Spleen (tissue), 7 donors: Measurements from ENCODE around the gene ENC1.

Experiments
- POLR2A ChIP-seq, 3 donors: fragments of 450-650 bp; IDR thresholded peaks; one replicate each; pipeline ENCODE4 v1.5.1; 2017; ENCODE audit warnings: antibody characterized with exemption in 3 of 3, mild to moderate bottlenecking in 1 of 3
- TF ChIP-seq, protein P1 (sequence below), 11 experiments: fragments of 200-600 bp in 7 of 11; fragments of 450-650 bp in 4 of 11; sonication (generic) in 4 of 11; IDR thresholded peaks in 8 of 11; conservative IDR thresholded peaks in 3 of 11; 1 replicate in 7 of 11; 2 replicates in 4 of 11; pipeline versions ENCODE4 v1.4.0 to v1.8.0; 2016 to 2021; ENCODE audit warnings: antibody characterized with exemption in 11 of 11, inconsistent platforms in 4 of 11, mild to moderate bottlenecking in 1 of 11
- donor health status: DM: no; HTN: no; CAD: no; lungs with moderate emphysema.
- donor health status: DM: no; HTN: no; CAD: no.
- donor health status: DM: no; HTN: no; CAD: no.

DNA sequence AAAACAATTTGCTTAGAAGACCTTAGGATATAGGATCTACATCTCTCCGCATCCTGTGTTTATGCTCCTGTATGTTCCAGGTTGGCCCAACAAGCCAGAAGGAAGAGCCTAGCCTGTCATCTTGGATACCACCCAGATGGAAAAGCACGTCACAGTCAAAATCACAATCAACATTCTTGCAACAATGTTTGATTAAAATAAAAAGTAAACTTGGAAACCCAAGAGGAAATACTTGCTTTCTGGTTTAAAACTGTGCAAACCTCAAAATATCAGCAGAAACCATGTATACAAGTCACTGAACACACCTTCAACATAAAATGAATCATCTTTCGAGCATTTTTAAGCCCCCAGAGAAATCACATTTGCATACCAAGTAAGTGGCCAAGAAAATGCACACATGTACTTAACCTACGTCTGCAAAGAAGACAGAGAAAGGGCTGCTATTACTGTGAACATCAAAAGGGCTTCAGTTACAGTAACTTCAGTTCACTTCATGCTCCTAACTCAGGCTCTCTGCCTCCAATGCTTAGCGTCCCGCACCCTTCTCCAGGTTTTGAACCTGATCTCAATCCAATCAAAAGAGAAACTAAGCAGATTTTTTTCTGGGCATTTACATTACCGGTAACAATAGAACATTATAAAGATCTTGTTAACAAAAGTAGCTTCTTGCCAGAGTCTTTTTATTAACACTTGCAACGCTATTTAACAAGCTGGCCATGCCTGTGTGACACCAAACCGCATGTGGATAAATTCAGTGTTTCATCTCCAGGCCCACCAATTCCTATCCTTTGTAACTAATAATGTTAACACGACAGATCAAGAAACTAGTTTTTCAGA is 1.3 kb downstream of the ENC1 start:
- TF ChIP-seq, protein P1, sequence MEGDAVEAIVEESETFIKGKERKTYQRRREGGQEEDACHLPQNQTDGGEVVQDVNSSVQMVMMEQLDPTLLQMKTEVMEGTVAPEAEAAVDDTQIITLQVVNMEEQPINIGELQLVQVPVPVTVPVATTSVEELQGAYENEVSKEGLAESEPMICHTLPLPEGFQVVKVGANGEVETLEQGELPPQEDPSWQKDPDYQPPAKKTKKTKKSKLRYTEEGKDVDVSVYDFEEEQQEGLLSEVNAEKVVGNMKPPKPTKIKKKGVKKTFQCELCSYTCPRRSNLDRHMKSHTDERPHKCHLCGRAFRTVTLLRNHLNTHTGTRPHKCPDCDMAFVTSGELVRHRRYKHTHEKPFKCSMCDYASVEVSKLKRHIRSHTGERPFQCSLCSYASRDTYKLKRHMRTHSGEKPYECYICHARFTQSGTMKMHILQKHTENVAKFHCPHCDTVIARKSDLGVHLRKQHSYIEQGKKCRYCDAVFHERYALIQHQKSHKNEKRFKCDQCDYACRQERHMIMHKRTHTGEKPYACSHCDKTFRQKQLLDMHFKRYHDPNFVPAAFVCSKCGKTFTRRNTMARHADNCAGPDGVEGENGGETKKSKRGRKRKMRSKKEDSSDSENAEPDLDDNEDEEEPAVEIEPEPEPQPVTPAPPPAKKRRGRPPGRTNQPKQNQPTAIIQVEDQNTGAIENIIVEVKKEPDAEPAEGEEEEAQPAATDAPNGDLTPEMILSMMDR (IDR thresholded peaks at IDR 0.05 in 8 of 11, conservative IDR thresholded peaks at IDR 0.05 in 3 of 11): no peak
- TF ChIP-seq POLR2A (IDR thresholded peaks at IDR 0.05): no peak
